Heart left ventricle (tissue), 13 donors: Measurements from ENCODE around the gene KRTAP10-8.

Experiments used
- POLR2A ChIP-seq, 2 donors: fragments of 450-650 bp; IDR thresholded peaks; one replicate each; pipeline ENCODE4 v1.6.1; 2017; ENCODE audit warnings: antibody characterized with exemption in 2 of 2, mild to moderate bottlenecking in 2 of 2, moderate library complexity in 2 of 2
- TF ChIP-seq, protein P1 (sequence below), 12 donors: fragments of 200-600 bp; sonication (generic) in 4 of 12; IDR thresholded peaks; one replicate each; pipeline versions ENCODE4 v1.5.0 to v1.8.0; 2018 to 2022; ENCODE audit warnings: antibody characterized with exemption in 12 of 12, mild to moderate bottlenecking in 5 of 12
- donor health status: ischemic (EF 13 %, LVEDD 7.1; RV severe dilation, severe dysfunction).
- donor health status: DM: no; HTN: yes; CAD: no.
- donor health status: DM: no; HTN: no; CAD: no.
- donor health status: ischemic (EF 25% LVEDD 6.9; RV normal size, moderate dysfunction).
- donor health status: ischemic (EF 25% LVEDD 5.7; RV mildly dilated, moderate dysfunction).
- donor health status: ischemic (EF 35%, LVEDD 5.7; RV mildly dilated, moderate dysfunction).
- donor health status: nonischemic (EF 11% LVEDD 7.7; RV severe dilation, severe dysfunction).
- donor health status: DM: yes; HTN: yes; CAD: no.
- donor health status: PGD.
- donor health status: ischemic (EF 29% LVEDD 5.4; RV normal size, mild dysfunction).
- donor health status: nonischemic (EF 23%, LVEDD 6.1; RV moderate dilation, normal function).

DNA sequence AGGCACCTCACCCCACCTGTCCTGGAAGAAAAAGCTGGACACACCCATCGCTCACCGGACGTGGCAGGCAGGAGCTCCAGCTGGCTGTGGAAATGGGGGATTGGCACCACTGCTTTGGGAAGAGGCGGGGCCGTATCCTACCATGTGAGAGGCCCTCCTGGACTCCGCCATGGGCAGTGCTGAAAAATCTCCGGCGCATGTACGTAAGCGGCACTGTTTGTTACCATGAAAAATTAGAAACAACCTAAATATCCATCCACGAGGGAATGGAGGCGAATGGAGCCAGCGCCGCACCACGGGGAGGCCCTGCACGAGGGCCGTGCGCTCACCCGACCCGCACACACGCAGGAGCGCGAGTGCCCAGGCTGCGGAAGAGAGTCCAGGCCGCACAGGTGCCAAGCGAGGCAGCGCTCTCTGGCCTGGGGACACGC is 3.1 kb downstream of the KRTAP10-8 start:
- TF ChIP-seq, protein P1, sequence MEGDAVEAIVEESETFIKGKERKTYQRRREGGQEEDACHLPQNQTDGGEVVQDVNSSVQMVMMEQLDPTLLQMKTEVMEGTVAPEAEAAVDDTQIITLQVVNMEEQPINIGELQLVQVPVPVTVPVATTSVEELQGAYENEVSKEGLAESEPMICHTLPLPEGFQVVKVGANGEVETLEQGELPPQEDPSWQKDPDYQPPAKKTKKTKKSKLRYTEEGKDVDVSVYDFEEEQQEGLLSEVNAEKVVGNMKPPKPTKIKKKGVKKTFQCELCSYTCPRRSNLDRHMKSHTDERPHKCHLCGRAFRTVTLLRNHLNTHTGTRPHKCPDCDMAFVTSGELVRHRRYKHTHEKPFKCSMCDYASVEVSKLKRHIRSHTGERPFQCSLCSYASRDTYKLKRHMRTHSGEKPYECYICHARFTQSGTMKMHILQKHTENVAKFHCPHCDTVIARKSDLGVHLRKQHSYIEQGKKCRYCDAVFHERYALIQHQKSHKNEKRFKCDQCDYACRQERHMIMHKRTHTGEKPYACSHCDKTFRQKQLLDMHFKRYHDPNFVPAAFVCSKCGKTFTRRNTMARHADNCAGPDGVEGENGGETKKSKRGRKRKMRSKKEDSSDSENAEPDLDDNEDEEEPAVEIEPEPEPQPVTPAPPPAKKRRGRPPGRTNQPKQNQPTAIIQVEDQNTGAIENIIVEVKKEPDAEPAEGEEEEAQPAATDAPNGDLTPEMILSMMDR (IDR thresholded peaks at IDR 0.05): no peak
- TF ChIP-seq POLR2A (IDR thresholded peaks at IDR 0.05): no peak
